Measurements from ENCODE around the gene SETD3. TPM values are rescaled to one million over a fixed set of nuclear protein-coding genes. Genes with fewer than 3 reads are reported as not detected.

The SETD3 gene
- total RNA-seq, 1 donor from 2014 or later: 67.4 TPM

DNA sequence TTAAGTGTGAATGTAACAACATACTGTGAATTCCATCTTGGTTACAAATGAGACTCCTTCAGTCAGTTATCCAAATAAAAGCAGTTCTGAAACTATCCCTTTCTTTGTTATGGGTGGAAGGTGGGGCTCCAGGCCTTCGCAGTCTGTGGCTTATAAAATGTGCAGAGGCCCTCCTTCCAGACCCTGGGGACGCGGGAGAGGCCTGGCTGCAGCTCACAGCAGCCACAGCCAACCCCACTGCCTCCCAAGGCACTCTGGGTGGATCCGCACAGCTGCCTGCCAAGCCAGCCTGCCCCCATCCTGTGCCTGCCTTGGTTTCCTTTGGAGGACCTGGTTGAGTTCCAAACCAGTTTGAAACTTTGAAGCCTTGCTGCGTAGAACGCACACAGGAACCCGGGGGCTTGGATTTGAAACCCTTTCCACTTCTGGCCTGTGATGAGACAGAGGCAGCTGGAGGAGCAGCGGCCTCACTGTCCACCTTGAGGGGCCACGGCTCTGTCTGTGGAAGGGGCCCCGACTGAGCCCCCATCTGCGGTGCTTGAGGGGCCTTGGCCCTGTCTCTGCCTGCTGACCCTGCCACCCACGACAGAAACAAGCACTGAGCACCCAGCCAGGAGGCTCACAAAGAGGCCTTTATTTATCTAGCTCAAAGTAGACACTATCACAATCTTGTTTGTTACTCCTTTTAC, 30.9 kb upstream of the SETD3 start:
- H3K4me1 Mint-ChIP-seq (ENCODE audit: unreplicated experiment): no peaks in the 10 kb centered on the region
- H3K27ac Mint-ChIP-seq (ENCODE audit: unreplicated experiment): no peak overlapping the region
- no peak for DNase-seq (ENCODE audit: low spot score)
- peaks cover 31% of the 10 kb centered on the region for H3K27me3 Mint-ChIP-seq (ENCODE audit: unreplicated experiment)
- TF ChIP-seq, protein P1, sequence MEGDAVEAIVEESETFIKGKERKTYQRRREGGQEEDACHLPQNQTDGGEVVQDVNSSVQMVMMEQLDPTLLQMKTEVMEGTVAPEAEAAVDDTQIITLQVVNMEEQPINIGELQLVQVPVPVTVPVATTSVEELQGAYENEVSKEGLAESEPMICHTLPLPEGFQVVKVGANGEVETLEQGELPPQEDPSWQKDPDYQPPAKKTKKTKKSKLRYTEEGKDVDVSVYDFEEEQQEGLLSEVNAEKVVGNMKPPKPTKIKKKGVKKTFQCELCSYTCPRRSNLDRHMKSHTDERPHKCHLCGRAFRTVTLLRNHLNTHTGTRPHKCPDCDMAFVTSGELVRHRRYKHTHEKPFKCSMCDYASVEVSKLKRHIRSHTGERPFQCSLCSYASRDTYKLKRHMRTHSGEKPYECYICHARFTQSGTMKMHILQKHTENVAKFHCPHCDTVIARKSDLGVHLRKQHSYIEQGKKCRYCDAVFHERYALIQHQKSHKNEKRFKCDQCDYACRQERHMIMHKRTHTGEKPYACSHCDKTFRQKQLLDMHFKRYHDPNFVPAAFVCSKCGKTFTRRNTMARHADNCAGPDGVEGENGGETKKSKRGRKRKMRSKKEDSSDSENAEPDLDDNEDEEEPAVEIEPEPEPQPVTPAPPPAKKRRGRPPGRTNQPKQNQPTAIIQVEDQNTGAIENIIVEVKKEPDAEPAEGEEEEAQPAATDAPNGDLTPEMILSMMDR (IDR thresholded peaks at IDR 0.05; ENCODE audit: unreplicated experiment): no peak
- peaks cover 39% of the 10 kb centered on the region for H3K36me3 Mint-ChIP-seq (ENCODE audit: low read depth, unreplicated experiment)
- no peaks in the 10 kb centered on the region for H3K9me3 Mint-ChIP-seq (ENCODE audit: unreplicated experiment)
- H3K4me3 Mint-ChIP-seq (ENCODE audit: unreplicated experiment): no peak overlapping the region

DNA sequence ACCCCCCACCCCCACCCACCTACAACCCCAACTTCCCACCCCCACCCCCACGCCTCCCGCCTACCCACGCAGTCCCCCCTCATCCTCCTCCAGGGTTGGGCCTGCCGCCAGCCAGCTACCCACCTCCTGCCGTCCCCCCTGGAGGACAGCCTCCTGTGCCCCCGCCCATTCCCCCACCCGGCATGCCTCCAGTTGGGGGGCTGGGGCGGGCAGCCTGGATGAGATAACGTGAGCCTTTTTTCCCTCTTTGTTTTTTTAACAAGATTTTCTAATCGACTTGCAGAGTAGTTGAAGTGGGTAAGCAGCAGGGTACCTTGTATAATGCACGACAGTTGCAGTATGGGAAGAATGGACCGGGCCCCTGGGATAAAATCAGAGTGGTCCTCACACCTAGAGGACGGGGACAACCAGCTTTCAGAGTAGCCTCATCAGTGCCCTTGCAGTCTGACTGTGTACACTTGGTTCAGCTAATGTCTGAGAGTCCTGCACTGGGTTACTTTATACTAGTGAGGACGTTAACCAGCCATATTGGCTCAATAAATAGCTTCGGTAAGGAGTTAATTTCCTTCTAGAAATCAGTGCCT, 30.0 kb upstream of the SETD3 start:
- Mint-ChIP-seq H3K27ac (ENCODE audit: unreplicated experiment) (no peak overlapping the region), H3K4me1 (ENCODE audit: unreplicated experiment) (no peaks in the 10 kb centered on the region), H3K9me3 (ENCODE audit: unreplicated experiment) (no peaks in the 10 kb centered on the region), H3K4me3 (ENCODE audit: unreplicated experiment) (no peak overlapping the region), H3K27me3 (ENCODE audit: unreplicated experiment) (peaks cover 26% of the 10 kb centered on the region), H3K36me3 (ENCODE audit: low read depth, unreplicated experiment) (peaks cover 46% of the 10 kb centered on the region)
- TF ChIP-seq, protein P1 (IDR thresholded peaks at IDR 0.05; ENCODE audit: unreplicated experiment): no peak
- DNase-seq (ENCODE audit: low spot score): no peak

DNA sequence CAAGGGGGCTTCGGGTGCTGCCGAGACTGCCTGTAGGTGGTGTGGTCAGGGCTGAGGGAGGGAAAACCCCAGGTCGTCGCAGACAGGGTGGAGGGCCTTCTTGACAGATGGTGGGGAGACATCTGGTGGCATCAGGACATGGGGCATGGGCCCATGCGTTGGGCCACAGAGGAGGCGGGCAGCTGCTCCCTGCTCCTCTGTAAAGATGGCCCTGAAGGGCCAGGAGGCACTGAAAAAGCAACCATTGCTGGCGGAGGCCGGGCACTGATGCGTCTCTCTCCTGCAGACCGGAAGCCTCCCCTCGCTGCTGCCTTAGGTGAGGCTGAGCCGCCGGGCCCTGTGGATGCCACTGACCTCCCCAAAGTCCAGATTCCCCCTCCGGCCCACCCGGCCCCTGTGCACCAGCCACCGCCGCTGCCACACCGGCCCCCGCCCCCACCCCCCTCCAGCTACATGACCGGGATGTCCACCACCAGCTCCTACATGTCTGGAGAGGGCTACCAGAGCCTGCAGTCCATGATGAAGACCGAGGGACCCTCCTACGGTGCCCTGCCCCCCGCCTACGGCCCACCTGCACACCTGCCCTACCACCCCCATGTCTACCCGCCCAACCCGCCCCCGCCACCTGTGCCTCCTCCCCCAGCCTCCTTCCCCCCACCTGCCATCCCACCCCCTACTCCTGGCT, 29.4 kb upstream of the SETD3 start:
- H3K9me3 Mint-ChIP-seq (ENCODE audit: unreplicated experiment): no peaks in the 10 kb centered on the region
- peaks cover 2% of the 10 kb centered on the region for H3K4me1 Mint-ChIP-seq (ENCODE audit: unreplicated experiment)
- H3K27ac Mint-ChIP-seq (ENCODE audit: unreplicated experiment): no peak overlapping the region
- peaks cover 24% of the 10 kb centered on the region for H3K27me3 Mint-ChIP-seq (ENCODE audit: unreplicated experiment)
- TF ChIP-seq, protein P1 (IDR thresholded peaks at IDR 0.05; ENCODE audit: unreplicated experiment): no peak
- no peak for DNase-seq (ENCODE audit: low spot score)
- no peak overlapping the region for H3K4me3 Mint-ChIP-seq (ENCODE audit: unreplicated experiment)
- H3K36me3 Mint-ChIP-seq (ENCODE audit: low read depth, unreplicated experiment): peaks cover 52% of the 10 kb centered on the region

DNA sequence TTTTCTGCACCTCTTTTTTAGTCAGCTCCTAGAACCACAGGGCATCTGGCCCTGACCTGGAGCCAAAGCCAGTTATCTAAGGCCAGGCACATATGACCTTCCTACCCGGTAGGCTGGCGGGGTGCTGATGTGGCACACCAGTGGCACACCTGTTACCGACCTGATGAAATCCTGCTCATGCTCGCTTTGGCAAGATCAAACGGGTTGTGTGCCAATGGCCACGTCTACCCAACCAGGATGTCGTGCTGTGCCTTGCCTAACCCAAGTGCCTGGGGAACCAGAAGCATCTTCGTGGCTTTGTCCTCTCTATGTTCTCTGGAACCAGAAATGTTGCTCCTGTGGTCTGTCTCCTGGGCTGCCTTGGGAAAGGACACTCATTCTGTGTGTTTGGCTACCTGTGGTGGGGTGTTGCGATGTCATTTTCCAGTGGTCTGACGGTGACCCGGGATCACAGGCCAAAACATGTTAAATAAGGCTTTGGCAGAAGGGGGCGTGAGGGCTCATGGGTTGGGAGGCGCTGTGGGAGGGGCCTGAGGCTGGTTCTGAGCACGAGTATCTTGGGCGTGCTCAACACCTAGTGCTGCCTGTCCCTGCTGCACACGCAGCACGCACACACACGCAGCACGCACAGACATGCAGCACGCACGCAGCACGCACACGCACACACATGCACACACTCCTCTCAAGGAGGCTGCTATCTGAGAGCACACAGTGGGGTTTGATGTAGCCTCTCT, 28.4 kb upstream of the SETD3 start:
- H3K4me1 Mint-ChIP-seq (ENCODE audit: unreplicated experiment): peaks cover 5% of the 10 kb centered on the region
- H3K27me3 Mint-ChIP-seq (ENCODE audit: unreplicated experiment): peaks cover 24% of the 10 kb centered on the region
- H3K27ac Mint-ChIP-seq (ENCODE audit: unreplicated experiment): peak overlapping the region; percentile 24
- H3K36me3 Mint-ChIP-seq (ENCODE audit: low read depth, unreplicated experiment): peaks cover 58% of the 10 kb centered on the region
- DNase-seq (ENCODE audit: low spot score): no peak
- peak overlapping the region; percentile 69 for H3K4me3 Mint-ChIP-seq (ENCODE audit: unreplicated experiment)
- TF ChIP-seq, protein P1 (IDR thresholded peaks at IDR 0.05; ENCODE audit: unreplicated experiment): no peak
- H3K9me3 Mint-ChIP-seq (ENCODE audit: unreplicated experiment): no peaks in the 10 kb centered on the region
